Measurements from ENCODE around the gene MAD1L1.
"Not testable (repeated sequence)": the region's sequence is repeated elsewhere in the genome, so short reads cannot be mapped to it uniquely, and the experiment has no call there.

MAD1L1 gene

DNA sequence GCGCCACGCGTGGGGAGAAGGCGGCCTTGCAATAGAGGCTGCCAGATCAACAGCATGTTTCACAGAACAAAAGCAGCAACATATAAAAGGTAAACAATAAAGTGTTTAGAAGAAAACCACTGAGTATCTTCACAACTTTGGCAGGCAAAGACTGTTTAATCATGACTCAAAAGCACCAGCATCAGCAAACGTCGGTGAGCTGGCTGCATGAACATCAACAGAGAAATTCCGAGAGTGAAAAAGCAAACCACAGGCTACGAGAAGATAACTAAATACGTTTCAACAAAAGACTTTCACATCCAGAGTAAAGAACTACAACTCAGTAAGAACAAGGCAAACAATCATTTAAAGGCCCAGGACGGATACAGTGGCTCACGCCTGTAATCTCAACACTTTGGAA, 172.0 kb downstream of the MAD1L1 start:
- H3K27ac ChIP-seq (ENCODE audit: insufficient read depth, low read length, poor library complexity, severe bottlenecking), result no peak overlapping the region
- peaks cover 3% of the 10 kb centered on the region for H3K9me3 ChIP-seq (ENCODE audit: control insufficient read depth, low read length)
- peaks cover 3% of the 10 kb centered on the region for H3K4me1 ChIP-seq (ENCODE audit: control insufficient read depth, insufficient read depth, low read length, poor library complexity, severe bottlenecking)
- no peak for DNase-seq
- H3K36me3 ChIP-seq (ENCODE audit: control insufficient read depth, insufficient read depth, low read length), result no peaks in the 10 kb centered on the region
- H3K27me3 ChIP-seq (replicated peaks; ENCODE audit: control insufficient read depth, insufficient read depth, low read length, poor library complexity, severe bottlenecking), result no peaks in the 10 kb centered on the region
- H3K4me3 ChIP-seq (ENCODE audit: insufficient read depth, low read depth, low read length, poor library complexity, severe bottlenecking), result no peak overlapping the region

DNA sequence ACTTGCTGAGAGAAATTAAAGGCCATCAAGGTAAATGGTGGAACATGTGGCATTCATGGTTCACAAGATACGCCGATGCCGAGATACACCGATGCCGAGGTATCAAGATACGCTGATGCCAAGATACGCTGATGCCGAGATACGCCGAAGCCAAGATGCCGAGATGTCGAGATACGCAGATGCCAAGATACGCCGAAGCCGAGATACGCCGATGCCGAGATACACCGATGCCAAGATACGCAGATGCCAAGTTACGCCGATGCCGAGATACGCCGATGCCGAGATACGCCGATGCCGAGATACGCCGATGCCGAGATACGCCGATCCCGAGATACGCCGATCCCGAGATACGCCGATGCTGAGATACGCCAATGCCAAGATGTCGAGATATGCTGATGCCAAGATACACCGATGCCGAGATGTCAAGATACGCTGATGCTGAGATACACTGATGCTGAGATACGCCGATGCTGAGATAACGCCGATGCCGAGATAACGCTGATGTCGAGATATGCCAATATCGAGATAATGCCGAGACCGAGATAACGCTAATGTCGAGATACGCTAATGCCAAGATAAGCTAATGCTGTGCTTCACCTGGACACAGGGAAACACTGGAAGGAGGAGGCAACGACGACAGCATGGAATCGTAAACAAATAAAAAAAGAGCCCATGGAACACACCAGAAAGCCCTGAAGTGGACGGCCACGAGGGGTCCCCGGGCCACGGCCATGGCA, 172.6 kb downstream of the MAD1L1 start:
- H3K27me3 ChIP-seq (replicated peaks; ENCODE audit: control insufficient read depth, insufficient read depth, low read length, poor library complexity, severe bottlenecking), result no peaks in the 10 kb centered on the region
- no peak overlapping the region for H3K27ac ChIP-seq (ENCODE audit: insufficient read depth, low read length, poor library complexity, severe bottlenecking)
- H3K9me3 ChIP-seq (ENCODE audit: control insufficient read depth, low read length), result peaks cover 3% of the 10 kb centered on the region
- H3K4me1 ChIP-seq (ENCODE audit: control insufficient read depth, insufficient read depth, low read length, poor library complexity, severe bottlenecking), result peaks cover 3% of the 10 kb centered on the region
- no peak for DNase-seq
- no peak overlapping the region for H3K4me3 ChIP-seq (ENCODE audit: insufficient read depth, low read depth, low read length, poor library complexity, severe bottlenecking)
- H3K36me3 ChIP-seq (ENCODE audit: control insufficient read depth, insufficient read depth, low read length), result no peaks in the 10 kb centered on the region

DNA sequence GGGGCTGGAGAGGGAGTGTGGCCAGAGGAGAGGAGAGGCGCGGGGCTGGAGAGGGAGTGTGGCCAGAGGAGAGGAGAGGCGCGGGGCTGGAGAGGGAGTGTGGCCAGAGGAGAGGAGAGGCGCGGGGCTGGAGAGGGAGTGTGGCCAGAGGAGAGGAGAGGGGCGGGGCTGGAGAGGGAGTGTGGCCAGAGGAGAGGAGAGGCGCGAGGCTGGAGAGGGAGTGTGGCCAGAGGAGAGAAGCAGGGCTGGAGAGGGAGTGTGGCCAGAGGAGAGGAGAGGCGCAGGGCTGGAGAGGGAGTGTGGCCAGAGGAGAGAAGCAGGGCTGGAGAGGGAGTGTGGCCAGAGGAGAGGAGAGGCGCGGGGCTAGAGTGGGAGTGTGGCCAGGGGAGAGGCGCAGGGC, 174.5 kb downstream of the MAD1L1 start:
- H3K27me3 ChIP-seq (replicated peaks; ENCODE audit: control insufficient read depth, insufficient read depth, low read length, poor library complexity, severe bottlenecking); H3K4me1 ChIP-seq (ENCODE audit: control insufficient read depth, insufficient read depth, low read length, poor library complexity, severe bottlenecking); H3K36me3 ChIP-seq (ENCODE audit: control insufficient read depth, insufficient read depth, low read length); DNase-seq; H3K27ac ChIP-seq (ENCODE audit: insufficient read depth, low read length, poor library complexity, severe bottlenecking); H3K9me3 ChIP-seq (ENCODE audit: control insufficient read depth, low read length); H3K4me3 ChIP-seq (ENCODE audit: insufficient read depth, low read depth, low read length, poor library complexity, severe bottlenecking): not testable (repeated sequence)

DNA sequence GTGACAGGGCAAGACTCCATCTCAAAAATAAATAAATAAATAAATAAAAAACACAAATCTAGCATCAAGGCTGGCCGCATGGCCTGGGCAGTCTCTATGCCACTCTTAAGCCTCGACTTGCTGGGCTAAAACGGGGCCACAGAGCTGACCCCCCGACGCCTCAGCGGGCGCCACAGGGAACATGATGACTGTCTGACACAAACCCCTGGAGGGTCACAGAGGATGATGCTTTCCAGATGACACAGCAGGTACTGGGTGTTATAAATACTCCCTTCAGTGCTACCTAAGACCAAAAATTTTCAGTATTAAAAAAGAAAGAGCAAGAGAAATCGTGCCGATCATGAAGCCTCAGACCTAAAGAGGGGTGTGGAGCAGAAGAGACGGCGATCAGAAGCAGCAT, 176.8 kb downstream of the MAD1L1 start:
- Histone ChIP-seq H3K9me3 (ENCODE audit: control insufficient read depth, low read length) (peaks cover 3% of the 10 kb centered on the region), H3K27ac (ENCODE audit: insufficient read depth, low read length, poor library complexity, severe bottlenecking) (no peak overlapping the region), H3K4me1 (ENCODE audit: control insufficient read depth, insufficient read depth, low read length, poor library complexity, severe bottlenecking) (no peaks in the 10 kb centered on the region), H3K27me3 (replicated peaks; ENCODE audit: control insufficient read depth, insufficient read depth, low read length, poor library complexity, severe bottlenecking) (no peaks in the 10 kb centered on the region), H3K4me3 (ENCODE audit: insufficient read depth, low read depth, low read length, poor library complexity, severe bottlenecking) (no peak overlapping the region), H3K36me3 (ENCODE audit: control insufficient read depth, insufficient read depth, low read length) (no peaks in the 10 kb centered on the region)
- DNase-seq, result no peak

DNA sequence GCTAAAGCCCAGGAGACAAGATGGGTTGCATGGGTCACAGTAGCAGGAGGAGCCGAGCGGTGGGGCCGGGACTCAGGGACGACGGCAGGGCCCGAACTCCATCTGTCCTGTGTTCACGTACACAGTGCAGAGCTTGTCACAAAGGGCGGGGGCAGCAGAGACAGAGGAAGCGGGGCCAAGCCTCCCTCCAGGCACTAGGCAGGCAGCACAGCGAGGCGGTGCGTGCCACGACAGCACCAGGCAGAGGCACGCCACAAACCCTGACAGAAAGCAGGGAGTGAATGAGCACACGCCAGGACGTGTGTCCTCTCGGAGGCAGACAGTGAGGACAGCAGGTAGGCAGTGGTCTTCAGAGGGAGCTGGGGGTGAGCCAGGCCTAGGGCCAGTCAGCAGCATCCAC, 177.8 kb downstream of the MAD1L1 start:
- Histone ChIP-seq H3K36me3 (ENCODE audit: control insufficient read depth, insufficient read depth, low read length) (no peaks in the 10 kb centered on the region), H3K9me3 (ENCODE audit: control insufficient read depth, low read length) (no peaks in the 10 kb centered on the region), H3K27me3 (replicated peaks; ENCODE audit: control insufficient read depth, insufficient read depth, low read length, poor library complexity, severe bottlenecking) (no peaks in the 10 kb centered on the region), H3K27ac (ENCODE audit: insufficient read depth, low read length, poor library complexity, severe bottlenecking) (no peak overlapping the region), H3K4me3 (ENCODE audit: insufficient read depth, low read depth, low read length, poor library complexity, severe bottlenecking) (no peak overlapping the region), H3K4me1 (ENCODE audit: control insufficient read depth, insufficient read depth, low read length, poor library complexity, severe bottlenecking) (no peaks in the 10 kb centered on the region)
- DNase-seq, result no peak

DNA sequence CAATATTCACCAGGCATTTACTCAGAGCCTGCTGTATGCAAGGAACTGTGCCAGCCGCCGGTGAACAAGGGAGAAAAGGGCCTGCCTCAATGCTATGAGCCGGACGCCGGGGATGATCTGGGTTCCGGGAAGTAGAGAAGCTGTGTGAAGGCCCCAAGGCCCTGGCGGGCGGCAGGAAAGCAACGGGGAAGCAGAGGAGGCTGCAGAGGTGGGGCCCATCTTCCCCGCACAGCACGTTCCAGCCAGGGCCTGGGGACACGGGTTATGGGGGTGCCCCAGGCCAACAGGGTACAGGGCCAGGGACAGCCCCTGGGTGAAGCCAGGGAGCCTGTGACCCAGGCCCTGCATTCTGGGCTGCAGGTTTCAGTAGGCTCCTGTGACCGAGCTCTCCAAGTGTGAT, 179.3 kb downstream of the MAD1L1 start:
- Histone ChIP-seq H3K27ac (ENCODE audit: insufficient read depth, low read length, poor library complexity, severe bottlenecking) (no peak overlapping the region), H3K27me3 (replicated peaks; ENCODE audit: control insufficient read depth, insufficient read depth, low read length, poor library complexity, severe bottlenecking) (no peaks in the 10 kb centered on the region), H3K4me3 (ENCODE audit: insufficient read depth, low read depth, low read length, poor library complexity, severe bottlenecking) (no peak overlapping the region), H3K4me1 (ENCODE audit: control insufficient read depth, insufficient read depth, low read length, poor library complexity, severe bottlenecking) (no peaks in the 10 kb centered on the region), H3K9me3 (ENCODE audit: control insufficient read depth, low read length) (no peaks in the 10 kb centered on the region), H3K36me3 (ENCODE audit: control insufficient read depth, insufficient read depth, low read length) (no peaks in the 10 kb centered on the region)
- DNase-seq, result no peak

DNA sequence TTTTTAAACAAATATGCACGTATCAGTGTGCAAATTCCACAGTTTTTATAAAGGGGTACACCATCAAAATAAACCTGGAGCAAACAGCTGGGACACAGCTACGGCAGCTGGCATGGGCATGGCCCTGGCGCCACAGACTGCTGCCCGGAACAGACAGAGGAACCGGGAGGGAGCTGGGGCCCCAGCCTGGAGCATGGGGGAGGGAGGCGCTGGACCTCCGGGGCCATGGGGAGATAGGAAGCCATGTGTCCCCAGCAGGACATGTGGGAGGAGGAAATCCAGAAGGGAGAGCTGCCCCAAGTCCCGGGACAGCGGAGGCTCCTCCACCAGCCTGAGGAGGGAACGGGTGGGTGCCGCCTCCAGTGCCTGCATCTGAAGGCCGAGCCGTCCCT, 180.1 kb downstream of the MAD1L1 start:
- no peak overlapping the region for H3K27ac ChIP-seq (ENCODE audit: insufficient read depth, low read length, poor library complexity, severe bottlenecking)
- no peaks in the 10 kb centered on the region for H3K36me3 ChIP-seq (ENCODE audit: control insufficient read depth, insufficient read depth, low read length)
- H3K4me3 ChIP-seq (ENCODE audit: insufficient read depth, low read depth, low read length, poor library complexity, severe bottlenecking), result no peak overlapping the region
- H3K27me3 ChIP-seq (replicated peaks; ENCODE audit: control insufficient read depth, insufficient read depth, low read length, poor library complexity, severe bottlenecking), result no peaks in the 10 kb centered on the region
- no peak for DNase-seq
- H3K4me1 ChIP-seq (ENCODE audit: control insufficient read depth, insufficient read depth, low read length, poor library complexity, severe bottlenecking), result no peaks in the 10 kb centered on the region
- no peaks in the 10 kb centered on the region for H3K9me3 ChIP-seq (ENCODE audit: control insufficient read depth, low read length)

DNA sequence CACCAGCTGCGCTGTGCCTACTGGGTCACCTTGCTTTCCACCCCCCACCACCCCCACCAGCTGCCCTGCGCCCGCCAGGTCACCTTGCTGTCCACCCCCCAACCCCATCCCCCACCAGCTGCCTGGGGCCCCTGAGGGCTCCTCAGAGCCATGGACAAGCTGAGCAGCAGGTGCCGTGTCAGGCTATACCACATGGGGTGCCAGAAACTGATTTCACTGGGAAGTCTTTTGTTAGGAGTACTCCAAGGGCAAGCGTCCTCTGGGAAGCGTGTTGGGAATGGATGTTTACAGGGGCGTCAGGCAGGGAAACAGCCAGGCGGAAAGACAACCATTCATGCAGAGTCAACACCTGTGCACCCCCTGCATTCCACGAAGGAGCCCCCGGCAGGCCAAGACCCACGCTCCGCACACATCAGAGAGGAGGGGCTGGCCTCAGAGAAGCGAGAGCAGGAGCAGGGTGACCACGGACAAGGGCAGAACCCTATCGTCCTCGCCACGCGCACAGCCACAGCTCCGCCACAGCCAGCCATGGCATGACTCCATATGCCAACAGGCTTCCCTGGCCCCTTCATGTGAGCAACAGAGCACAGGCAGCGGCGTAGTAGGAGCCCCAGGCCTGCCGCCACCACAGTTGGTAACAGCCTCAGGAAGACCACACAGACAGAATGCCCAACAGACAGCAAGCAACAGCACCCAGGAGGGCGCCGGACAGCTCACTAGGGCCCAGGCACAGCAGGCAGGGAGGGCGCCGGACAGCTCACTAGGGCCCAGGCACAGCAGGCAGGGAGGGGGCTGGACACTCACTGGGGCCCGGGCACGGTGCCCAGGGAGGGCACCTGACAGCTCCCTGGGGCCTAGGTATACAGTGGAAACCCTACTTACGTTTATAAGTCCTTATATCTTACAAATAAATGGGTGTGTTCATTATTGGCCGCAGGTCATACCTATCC, 180.8 kb downstream of the MAD1L1 start:
- Histone ChIP-seq H3K27me3 (replicated peaks; ENCODE audit: control insufficient read depth, insufficient read depth, low read length, poor library complexity, severe bottlenecking) (no peaks in the 10 kb centered on the region), H3K27ac (ENCODE audit: insufficient read depth, low read length, poor library complexity, severe bottlenecking) (no peak overlapping the region), H3K9me3 (ENCODE audit: control insufficient read depth, low read length) (no peaks in the 10 kb centered on the region), H3K36me3 (ENCODE audit: control insufficient read depth, insufficient read depth, low read length) (no peaks in the 10 kb centered on the region), H3K4me1 (ENCODE audit: control insufficient read depth, insufficient read depth, low read length, poor library complexity, severe bottlenecking) (no peaks in the 10 kb centered on the region), H3K4me3 (ENCODE audit: insufficient read depth, low read depth, low read length, poor library complexity, severe bottlenecking) (no peak overlapping the region)
- no peak for DNase-seq

DNA sequence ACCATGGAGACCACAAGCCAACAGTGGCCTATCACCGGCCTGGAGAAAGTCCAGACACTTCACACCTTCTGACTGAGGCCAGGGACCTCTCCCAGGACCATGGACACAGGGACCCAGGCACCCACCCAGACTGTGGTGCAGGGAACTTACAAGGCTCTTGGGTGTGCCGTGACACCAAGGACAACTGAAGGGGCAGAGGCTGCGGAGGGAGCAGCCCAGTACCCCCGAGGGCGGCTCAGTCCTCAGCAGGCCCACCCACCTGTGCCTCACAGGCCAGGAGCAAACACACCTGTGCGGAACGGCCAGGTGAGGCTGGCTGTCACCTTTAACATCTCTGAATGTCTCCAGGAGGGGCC, 182.3 kb downstream of the MAD1L1 start:
- Histone ChIP-seq H3K9me3 (ENCODE audit: control insufficient read depth, low read length) (no peaks in the 10 kb centered on the region), H3K4me1 (ENCODE audit: control insufficient read depth, insufficient read depth, low read length, poor library complexity, severe bottlenecking) (no peaks in the 10 kb centered on the region), H3K4me3 (ENCODE audit: insufficient read depth, low read depth, low read length, poor library complexity, severe bottlenecking) (no peak overlapping the region), H3K27me3 (replicated peaks; ENCODE audit: control insufficient read depth, insufficient read depth, low read length, poor library complexity, severe bottlenecking) (no peaks in the 10 kb centered on the region), H3K36me3 (ENCODE audit: control insufficient read depth, insufficient read depth, low read length) (no peaks in the 10 kb centered on the region), H3K27ac (ENCODE audit: insufficient read depth, low read length, poor library complexity, severe bottlenecking) (no peak overlapping the region)
- DNase-seq, result no peak

DNA sequence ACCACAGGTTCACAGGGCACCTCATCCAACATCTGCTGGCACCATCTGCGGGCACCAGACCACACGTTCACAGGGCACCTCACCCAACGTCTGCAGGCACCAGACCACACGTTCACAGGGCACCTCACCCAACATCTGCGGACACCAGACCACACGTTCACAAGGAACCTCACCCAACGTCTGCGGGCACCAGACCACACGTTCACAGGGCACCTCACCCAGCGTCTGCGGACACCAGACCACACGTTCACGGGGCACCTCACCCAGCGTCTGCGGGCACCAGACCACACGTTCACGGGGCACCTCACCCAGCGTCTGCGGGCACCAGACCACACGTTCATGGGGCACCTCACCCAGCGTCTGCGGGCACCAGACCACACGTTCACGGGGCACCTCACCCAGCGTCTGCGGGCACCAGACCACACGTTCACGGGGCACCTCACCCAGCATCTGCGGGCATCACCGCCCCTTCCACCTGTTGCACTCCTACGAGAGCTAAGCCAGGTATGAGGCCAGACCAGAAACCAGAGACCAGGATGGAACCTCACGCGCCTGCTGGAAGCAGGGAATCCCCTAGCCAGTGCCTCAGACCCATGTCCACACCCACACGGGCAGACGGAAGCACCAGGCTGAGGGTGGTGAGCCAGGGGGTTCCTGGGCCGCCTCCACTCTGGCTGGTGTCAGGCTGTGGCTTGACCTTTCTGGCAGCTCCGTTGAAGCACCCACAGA, 182.8 kb downstream of the MAD1L1 start:
- Histone ChIP-seq H3K9me3 (ENCODE audit: control insufficient read depth, low read length) (no peaks in the 10 kb centered on the region), H3K4me3 (ENCODE audit: insufficient read depth, low read depth, low read length, poor library complexity, severe bottlenecking) (no peak overlapping the region), H3K27me3 (replicated peaks; ENCODE audit: control insufficient read depth, insufficient read depth, low read length, poor library complexity, severe bottlenecking) (no peaks in the 10 kb centered on the region), H3K4me1 (ENCODE audit: control insufficient read depth, insufficient read depth, low read length, poor library complexity, severe bottlenecking) (no peaks in the 10 kb centered on the region), H3K27ac (ENCODE audit: insufficient read depth, low read length, poor library complexity, severe bottlenecking) (no peak overlapping the region), H3K36me3 (ENCODE audit: control insufficient read depth, insufficient read depth, low read length) (no peaks in the 10 kb centered on the region)
- no peak for DNase-seq

Data from effector memory CD4-positive, alpha-beta T cell (primary cell).